Mucosa of descending colon (tissue), 3 donors: ENCODE measurements around the gene ZNF823. TPM values are rescaled to one million over a fixed set of nuclear protein-coding genes. Genes with fewer than 3 reads are reported as not detected.

Source experiments
- ATAC-seq: fragments of 200-7000 bp; cut with Tn5 transposase; one replicate; pipeline ENCODE4 v1.9.1; 2020; ENCODE audit warnings: mild to moderate bottlenecking, moderate library complexity
- DNase-seq, 3 donors: peaks; one replicate each; pipeline ENCODE4 v3.0.0-alpha.2; 2020
- H3K36me3 ChIP-seq: fragments of 200-600 bp; one replicate; pipeline ENCODE4 v1.8.0; 2021; ENCODE audit warnings: low read depth, mild to moderate bottlenecking
- H3K4me1 ChIP-seq: fragments of 200-600 bp; one replicate; pipeline ENCODE4 v1.8.0; 2021; ENCODE audit warnings: low read depth, mild to moderate bottlenecking
- H3K4me3 ChIP-seq: fragments of 200-600 bp; one replicate; pipeline ENCODE4 v1.8.0; 2021; ENCODE audit warnings: mild to moderate bottlenecking
- H3K9me3 ChIP-seq: fragments of 200-600 bp; one replicate; pipeline ENCODE4 v1.8.0; 2021; ENCODE audit warnings: mild to moderate bottlenecking
- CTCF ChIP-seq: fragments of 200-600 bp; IDR thresholded peaks from one replicate; pipeline ENCODE4 v1.8.0; 2022; ENCODE audit warnings: antibody characterized with exemption, mild to moderate bottlenecking
- intact Hi-C, 2 donors: fragments of 100-400 bp; cut with DNase I in 1 of 2; cut with micrococcal nuclease in 1 of 2; formaldehyde crosslinking; loops; one replicate each; pipeline versions ENCODE4 v1.11.0 to v1.11.1; 2022; cut with DNase I, micrococcal nuclease
- long read RNA-seq, 2 donors: library from polyadenylated mRNA; unstranded; transcript quantifications; one replicate each; pipeline ENCODE4 v2.0.0, GENCODE V29; 2019 to 2021
- total RNA-seq, 3 donors: library from RNA; stranded (reverse); fragmentation: NEBNext Ultra II Directional in 2 of 3; extraction: Animal tissue kit (Norgen Biotek cat#: 25700) in 2 of 3; gene quantifications; one replicate each; pipeline versions ENCODE4 v1.2.1 to v1.2.4, GENCODE V29; 2021 to 2023
- donor health status: DM: no; HTN: no; CAD: no; lungs with moderate emphysema.
- donor health status: DM: no; HTN: no; CAD: no.
- donor health status: DM: no; HTN: yes; CAD: no.

Gene ZNF823
- total RNA-seq, result 10 to 100 TPM; 12.1 to 17.8 (median 13.1) TPM
- long read RNA-seq, donor 1, transcript ZNF823-201 (4 exons, 2,423 nt), result major isoform, 12 of 18 reads
- long read RNA-seq, donor 1, partial matches to known transcripts, result 1 of 18 reads
- long read RNA-seq, donor 1, other reads (novel, unspliced or antisense), result 4 of 18 reads
- long read RNA-seq, donor 2, transcript ZNF823-201 (4 exons, 2,423 nt), result major isoform, 5 of 16 reads
- long read RNA-seq, donor 2, partial matches to known transcripts, result 2 of 16 reads
- long read RNA-seq, donor 2, other reads (novel, unspliced or antisense), result 9 of 16 reads

- no peak for TF ChIP-seq CTCF
- intact Hi-C loops, result no loop called here
- no peaks in the 10 kb centered on the region for H3K9me3 ChIP-seq
- no peaks in the 10 kb centered on the region for H3K36me3 ChIP-seq
- H3K4me1 ChIP-seq, result no peaks in the 10 kb centered on the region
- DNase-seq (peak; percentile 98 to 100 (median 100)), ATAC-seq (peak; percentile 98)
- H3K4me3 ChIP-seq, result peak within 1 kb of the TSS; percentile 79
Measured at GRCh38 chr19:11738746-11739620, at the start of gene ZNF823. TSS of gene ZNF823 (minus strand) at chr19:11738946. CDS start at chr19:11738819, 127 bp downstream.

GRCh38 chr19:11787536-11787935, 48.8 kb upstream of the ZNF823 start:
- H3K4me3 ChIP-seq, result no peak overlapping the region
- no peak for ATAC-seq
- TF ChIP-seq CTCF, result no peak
- H3K4me1 ChIP-seq, result no peaks in the 10 kb centered on the region
- no peaks in the 10 kb centered on the region for H3K36me3 ChIP-seq
- peaks cover 61% of the 10 kb centered on the region for H3K9me3 ChIP-seq
- DNase-seq, result no peak
- intact Hi-C loops, result no loop called here

DNA sequence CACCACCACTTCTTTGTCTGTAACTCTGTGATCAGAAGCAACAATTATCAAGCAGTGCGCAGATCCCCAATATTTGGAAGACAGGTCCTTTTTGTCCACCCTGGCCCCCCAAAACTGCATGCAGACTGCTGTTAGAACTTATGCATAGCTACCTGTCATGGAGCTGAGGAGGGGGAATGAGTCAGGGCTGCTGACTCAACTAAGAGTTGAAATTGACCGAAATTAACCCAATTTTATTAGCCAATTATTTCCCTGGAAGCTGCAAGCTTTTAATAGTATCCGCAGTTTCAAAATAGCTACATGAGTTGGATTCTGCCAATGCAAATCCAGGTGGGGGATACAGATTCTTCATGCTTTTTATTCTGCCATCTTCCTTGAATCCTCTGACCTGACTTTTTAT, 45.6 kb upstream of the ZNF823 start:
- intact Hi-C loops, result no loop called here
- Histone ChIP-seq H3K4me3 (no peak overlapping the region), H3K36me3 (peaks cover 10% of the 10 kb centered on the region), H3K9me3 (peaks cover 83% of the 10 kb centered on the region), H3K4me1 (no peaks in the 10 kb centered on the region)
- ATAC-seq (no peak), DNase-seq (no peak)
- no peak for TF ChIP-seq CTCF

GRCh38 chr19:11783767-11784166, 45.0 kb upstream of the ZNF823 start:
- Histone ChIP-seq H3K9me3 (peaks cover 89% of the 10 kb centered on the region), H3K4me1 (no peaks in the 10 kb centered on the region), H3K4me3 (no peak overlapping the region), H3K36me3 (peaks cover 13% of the 10 kb centered on the region)
- no peak for TF ChIP-seq CTCF
- no peak for ATAC-seq
- intact Hi-C loops, result no loop called here
- no peak for DNase-seq

GRCh38 chr19:11781295-11782057, 42.7 kb upstream of the ZNF823 start:
- DNase-seq (no peak), ATAC-seq (no peak)
- Histone ChIP-seq H3K4me1 (no peaks in the 10 kb centered on the region), H3K9me3 (peaks cover 85% of the 10 kb centered on the region), H3K4me3 (no peak overlapping the region), H3K36me3 (peaks cover 21% of the 10 kb centered on the region)
- TF ChIP-seq CTCF, result no peak
- intact Hi-C loops, result no loop called here
